Fibroblast of lung (primary cell): ENCODE measurements around the gene CTAG1A. TPM values are rescaled to one million over a fixed set of nuclear protein-coding genes. Genes with fewer than 3 reads are reported as not detected.
"Not testable (repeated sequence)": the region's sequence is repeated elsewhere in the genome, so short reads cannot be mapped to it uniquely, and the experiment has no call there.

ENCODE experiments used
- DNase-seq, 2 donors: peaks; one replicate each; pipeline versions ENCODE4 v3.0.0 to v3.0.0-alpha.2; 2010; ENCODE audit warnings: low read depth in 2 of 2
- H2AFZ ChIP-seq: 2 replicates; pipeline ENCODE4 v1.5.1; 2012; ENCODE audit warnings: low read length, control low read depth, inconsistent platforms
- H3K27ac ChIP-seq: 2 replicates; pipeline ENCODE4 v1.5.1; 2011; ENCODE audit warnings: low read length, control low read depth; ENCODE audit not compliant: insufficient read depth
- H3K27me3 ChIP-seq: 2 replicates; pipeline ENCODE4 v1.5.1; 2011; ENCODE audit warnings: mild to moderate bottlenecking, low read length; ENCODE audit not compliant: control insufficient read depth, insufficient read depth
- H3K36me3 ChIP-seq: 2 replicates; pipeline ENCODE4 v1.5.1; 2011; ENCODE audit warnings: low read length; ENCODE audit not compliant: control insufficient read depth, insufficient read depth
- H3K4me1 ChIP-seq: 2 replicates; pipeline ENCODE4 v1.5.1; 2011; ENCODE audit warnings: low read length; ENCODE audit not compliant: control insufficient read depth, insufficient read depth; ENCODE audit errors: extremely low read depth
- H3K4me2 ChIP-seq: 2 replicates; pipeline ENCODE4 v1.5.1; 2011; ENCODE audit warnings: low read length, control low read depth; ENCODE audit not compliant: insufficient read depth; ENCODE audit errors: extremely low read depth
- H3K4me3 ChIP-seq, 4 experiments: fragments of 200-600 bp in 1 of 4; sonication (generic) in 1 of 4; replicated peaks in 1 of 4; 2 replicates each; pipeline ENCODE4 v1.5.1; 2011 to 2016; ENCODE audit warnings: low read length in 4 of 4, low read depth in 3 of 4, mild to moderate bottlenecking in 3 of 4, control low read depth in 2 of 4, inconsistent platforms in 1 of 4, mixed read lengths in 1 of 4; ENCODE audit not compliant: insufficient read depth in 1 of 4; ENCODE audit errors: control extremely low read depth in 1 of 4
- H3K79me2 ChIP-seq: 2 replicates; pipeline ENCODE4 v1.5.1; 2012; ENCODE audit warnings: mild to moderate bottlenecking, low read length, inconsistent platforms; ENCODE audit not compliant: control insufficient read depth, insufficient read depth
- H3K9ac ChIP-seq: 2 replicates; pipeline ENCODE4 v1.5.1; 2011; ENCODE audit warnings: mild to moderate bottlenecking, low read length, control low read depth; ENCODE audit not compliant: insufficient read depth
- H3K9me3 ChIP-seq: 2 replicates; pipeline ENCODE4 v1.5.1; 2012; ENCODE audit warnings: low read depth, low read length; ENCODE audit not compliant: control insufficient read depth, insufficient read depth
- H4K20me1 ChIP-seq: 2 replicates; pipeline ENCODE4 v1.5.1; 2011; ENCODE audit warnings: low read length; ENCODE audit not compliant: control insufficient read depth, insufficient read depth; ENCODE audit errors: extremely low read depth
- polyA plus RNA-seq, 2 donors: library from polyadenylated mRNA; depleted of rRNA in 1 of 2; stranded (reverse) in 1 of 2; unstranded in 1 of 2; fragments of >200 nt; gene quantifications; 2 replicates each; pipeline ENCODE4 v1.2.1, GENCODE V29; 2011 to 2012; ENCODE audit warnings: missing spikeins in 1 of 2
- total RNA-seq: library from RNA; depleted of rRNA; stranded (reverse); fragments of >200 nt; gene quantifications from 2 replicates; pipeline ENCODE4 v1.2.1, GENCODE V29; 2014

Gene CTAG1A
- total and polyA plus RNA-seq, 2 donors (not counting 1 experiment from before 2014, with no cell fraction given) = not detected

GRCh38 chrX:154558060-154558690 lies 26.8 kb upstream of the CTAG1A start:
- H3K4me2 ChIP-seq, H3K4me3 ChIP-seq, H3K9ac ChIP-seq, H2AFZ ChIP-seq, H3K79me2 ChIP-seq, H3K4me1 ChIP-seq, H3K36me3 ChIP-seq, H3K27me3 ChIP-seq, H4K20me1 ChIP-seq, H3K9me3 ChIP-seq, H3K27ac ChIP-seq, DNase-seq: not testable (repeated sequence)

DNA sequence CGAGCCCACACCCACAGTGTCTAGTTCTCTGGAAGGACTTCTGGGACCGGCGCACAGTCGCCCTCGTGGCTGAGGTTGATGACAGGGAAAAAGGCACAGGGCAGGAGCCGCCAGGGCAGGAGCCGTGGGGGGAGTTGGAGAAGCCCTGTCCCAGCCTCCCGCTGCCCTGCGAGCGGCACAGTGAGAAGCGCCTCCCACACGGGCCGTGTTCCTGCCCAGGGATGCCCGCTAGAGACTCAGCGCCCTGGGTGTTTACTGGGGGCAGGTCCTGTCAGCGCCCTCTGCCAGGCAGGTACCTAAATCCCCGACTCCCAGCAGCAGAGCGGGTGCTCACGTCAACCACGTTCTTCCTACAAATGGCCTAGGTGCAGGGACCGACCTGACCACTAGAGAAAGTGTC lies 26.0 kb upstream of the CTAG1A start:
- not testable (repeated sequence) for H4K20me1 ChIP-seq, H3K79me2 ChIP-seq, H3K4me3 ChIP-seq, DNase-seq, H2AFZ ChIP-seq, H3K4me2 ChIP-seq, H3K4me1 ChIP-seq, H3K9ac ChIP-seq, H3K9me3 ChIP-seq, H3K27me3 ChIP-seq, H3K27ac ChIP-seq, H3K36me3 ChIP-seq

- not testable (repeated sequence) for H3K4me1 ChIP-seq, H3K27ac ChIP-seq, H3K4me2 ChIP-seq, H3K4me3 ChIP-seq, H3K9me3 ChIP-seq, H3K27me3 ChIP-seq, H3K79me2 ChIP-seq, H2AFZ ChIP-seq, H4K20me1 ChIP-seq, DNase-seq, H3K36me3 ChIP-seq, H3K9ac ChIP-seq
Observed at GRCh38 chrX:154560326-154560725, 24.6 kb upstream of the CTAG1A start.

DNA sequence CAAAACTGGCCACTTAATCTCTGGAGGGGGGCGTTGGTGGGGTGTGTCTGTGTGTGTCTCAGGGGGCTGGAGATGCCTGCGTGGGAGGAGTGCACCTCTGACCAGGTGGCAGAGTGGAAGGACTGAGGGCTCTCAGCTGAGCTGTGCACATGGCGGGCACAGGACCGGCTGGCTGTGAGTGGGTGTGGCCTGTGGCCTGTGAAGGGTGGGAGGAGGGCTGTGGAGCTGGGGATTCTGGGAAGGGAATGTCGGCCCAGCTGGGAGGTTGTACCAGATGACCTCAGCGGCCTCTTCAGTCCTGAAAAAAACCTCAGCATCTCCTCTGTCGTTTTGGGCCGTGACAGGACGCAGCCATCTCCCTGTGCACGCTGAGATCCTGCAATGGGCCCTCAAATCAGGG lies 22.6 kb upstream of the CTAG1A start:
- not testable (repeated sequence) for H3K4me2 ChIP-seq, H3K27ac ChIP-seq, H3K4me1 ChIP-seq, H3K9ac ChIP-seq, H2AFZ ChIP-seq, H4K20me1 ChIP-seq, H3K9me3 ChIP-seq, H3K36me3 ChIP-seq, H3K4me3 ChIP-seq, H3K79me2 ChIP-seq, H3K27me3 ChIP-seq, DNase-seq

DNA sequence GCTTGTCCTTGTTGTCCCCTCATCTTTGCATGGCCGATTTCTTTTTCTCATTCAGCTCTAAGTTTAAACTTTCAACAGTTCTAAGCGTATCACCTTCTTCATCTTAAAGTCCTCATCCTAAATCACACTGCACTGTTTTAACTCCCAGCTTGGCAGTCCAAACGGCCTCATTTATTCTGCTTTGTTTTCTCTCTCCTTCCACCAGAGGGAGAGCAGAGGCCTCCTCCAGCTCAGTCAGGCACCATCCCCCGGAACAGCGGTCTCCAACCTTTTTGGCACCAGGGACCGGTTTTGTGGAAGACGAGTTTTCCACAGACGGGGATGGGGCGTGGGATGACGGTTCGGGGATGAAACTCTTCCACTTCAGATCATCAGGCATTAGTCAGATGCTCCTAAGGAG lies 14.6 kb upstream of the CTAG1A start:
- H3K36me3 ChIP-seq, H3K9me3 ChIP-seq, H2AFZ ChIP-seq, H4K20me1 ChIP-seq, H3K27ac ChIP-seq, H3K27me3 ChIP-seq, H3K4me2 ChIP-seq, DNase-seq, H3K79me2 ChIP-seq, H3K4me3 ChIP-seq, H3K9ac ChIP-seq, H3K4me1 ChIP-seq: not testable (repeated sequence)

DNA sequence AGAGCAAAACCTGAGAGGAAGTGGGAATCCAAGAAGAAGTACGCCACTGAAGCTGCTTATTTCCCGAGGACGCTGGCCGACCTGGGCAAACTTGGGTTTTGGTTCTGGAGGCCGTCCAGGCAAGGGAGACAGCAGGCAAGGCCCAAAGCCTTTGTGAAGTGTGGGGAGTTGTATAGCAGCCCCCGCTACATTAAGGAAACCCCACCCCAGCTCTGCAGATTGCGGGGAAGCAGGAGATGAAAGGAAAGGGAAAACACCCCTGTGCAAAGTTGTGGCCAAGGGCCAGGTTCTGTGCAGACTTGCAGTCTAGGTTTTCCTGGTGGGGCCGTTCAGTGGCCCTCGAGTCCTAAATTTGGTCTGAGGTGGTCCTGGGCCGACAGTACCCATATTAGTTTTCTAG lies 11.9 kb upstream of the CTAG1A start:
- H4K20me1 ChIP-seq, H3K27ac ChIP-seq, DNase-seq, H3K4me3 ChIP-seq, H3K4me1 ChIP-seq, H3K9ac ChIP-seq, H3K9me3 ChIP-seq, H3K36me3 ChIP-seq, H2AFZ ChIP-seq, H3K79me2 ChIP-seq, H3K4me2 ChIP-seq, H3K27me3 ChIP-seq: not testable (repeated sequence)

- not testable (repeated sequence) for H3K36me3 ChIP-seq, H3K27me3 ChIP-seq, H3K4me2 ChIP-seq, H3K4me3 ChIP-seq, H3K4me1 ChIP-seq, H2AFZ ChIP-seq, H3K27ac ChIP-seq, H3K79me2 ChIP-seq, H4K20me1 ChIP-seq, H3K9ac ChIP-seq, DNase-seq, H3K9me3 ChIP-seq
Observed at GRCh38 chrX:154575076-154575475, 9.9 kb upstream of the CTAG1A start.
